HEK293 (cell line): Measurements from ENCODE around the gene ZC3H10.
A peak's percentile ranks its signal among the peaks of the same experiment; 100 is the strongest.

Source experiments
- GLI4 ChIP-seq: fragments of 450-650 bp; formaldehyde crosslinking; IDR thresholded peaks from 2 replicates; pipeline ENCODE4 v1.5.1; 2016; ENCODE audit warnings: missing biosample characterization, missing genetic modification characterization
- HOXA7 ChIP-seq: sonication (generic); formaldehyde crosslinking; IDR thresholded peaks from 2 replicates; pipeline ENCODE4 v1.8.1; 2022; ENCODE audit warnings: missing genetic modification reagents, borderline replicate concordance
- KLF10 ChIP-seq: fragments of 450-650 bp; IDR thresholded peaks from 2 replicates; pipeline ENCODE4 v1.5.1; 2018; ENCODE audit warnings: missing biosample characterization, mild to moderate bottlenecking, missing genetic modification characterization
- KLF8 ChIP-seq: fragments of 450-650 bp; formaldehyde crosslinking; IDR thresholded peaks from 2 replicates; pipeline ENCODE4 v1.5.1; 2016; ENCODE audit warnings: missing biosample characterization, missing genetic modification characterization
- MEIS1 ChIP-seq: sonication (generic); formaldehyde crosslinking; IDR thresholded peaks from 2 replicates; pipeline ENCODE4 v1.8.1; 2022; ENCODE audit warnings: missing genetic modification reagents, mild to moderate bottlenecking, borderline replicate concordance
- OSR2 ChIP-seq: fragments of 450-650 bp; formaldehyde crosslinking; IDR thresholded peaks from 2 replicates; pipeline ENCODE4 v1.5.1; 2016; ENCODE audit warnings: missing biosample characterization, missing genetic modification characterization
- PBX3 ChIP-seq: sonication (generic); formaldehyde crosslinking; IDR thresholded peaks from 2 replicates; pipeline ENCODE4 v1.8.1; 2022; ENCODE audit warnings: mild to moderate bottlenecking, moderate library complexity, missing genetic modification reagents
- SP7 ChIP-seq: fragments of 450-650 bp; formaldehyde crosslinking; IDR thresholded peaks from 2 replicates; pipeline ENCODE4 v1.5.1; 2016; ENCODE audit warnings: missing biosample characterization, missing genetic modification characterization
- ZBTB17 ChIP-seq: fragments of 450-650 bp; formaldehyde crosslinking; IDR thresholded peaks from 2 replicates; pipeline ENCODE4 v1.5.1; 2016; ENCODE audit warnings: missing biosample characterization, missing genetic modification characterization
- ZBTB8A ChIP-seq: fragments of 450-650 bp; formaldehyde crosslinking; IDR thresholded peaks from 2 replicates; pipeline ENCODE4 v1.5.1; 2016; ENCODE audit warnings: missing biosample characterization, missing genetic modification characterization
- ZNF133 ChIP-seq: fragments of 450-650 bp; formaldehyde crosslinking; IDR thresholded peaks from 2 replicates; pipeline ENCODE4 v1.5.1; 2016; ENCODE audit warnings: missing biosample characterization, missing genetic modification characterization
- ZNF140 ChIP-seq: fragments of 450-650 bp; formaldehyde crosslinking; IDR thresholded peaks from 2 replicates; pipeline ENCODE4 v1.5.1; 2016; ENCODE audit warnings: missing biosample characterization, missing genetic modification characterization
- ZNF211 ChIP-seq: fragments of 450-650 bp; formaldehyde crosslinking; IDR thresholded peaks from 2 replicates; pipeline ENCODE4 v1.5.1; 2016; ENCODE audit warnings: low read depth, missing biosample characterization, missing genetic modification characterization
- ZNF239 ChIP-seq: fragments of 450-650 bp; formaldehyde crosslinking; IDR thresholded peaks from 2 replicates; pipeline ENCODE4 v1.5.1; 2016; ENCODE audit warnings: missing biosample characterization, missing genetic modification characterization
- ZNF248 ChIP-seq: fragments of 450-650 bp; formaldehyde crosslinking; IDR thresholded peaks from 2 replicates; pipeline ENCODE4 v1.5.1; 2017; ENCODE audit warnings: missing biosample characterization, missing genetic modification characterization
- ZNF274 ChIP-seq, 2 experiments: fragments of 200-500 bp in 1 of 2; fragments of 450-650 bp in 1 of 2; sonication (Bioruptor generic) in 1 of 2; formaldehyde crosslinking in 1 of 2; IDR thresholded peaks; 2 replicates each; pipeline versions ENCODE4 v1.5.1 to v1.6.1; 2014 to 2016; ENCODE audit warnings: borderline replicate concordance in 1 of 2, inconsistent platforms in 1 of 2, low read length in 1 of 2, missing biosample characterization in 1 of 2, missing genetic modification characterization in 1 of 2
- ZNF362 ChIP-seq: fragments of 450-650 bp; formaldehyde crosslinking; IDR thresholded peaks from 2 replicates; pipeline ENCODE4 v1.5.1; 2016; ENCODE audit warnings: missing biosample characterization, missing genetic modification characterization
- ZNF426 ChIP-seq: fragments of 450-650 bp; formaldehyde crosslinking; IDR thresholded peaks from 2 replicates; pipeline ENCODE4 v1.5.1; 2017; ENCODE audit warnings: missing biosample characterization, missing genetic modification characterization, mild to moderate bottlenecking, inconsistent platforms, moderate library complexity
- ZNF501 ChIP-seq: fragments of 450-650 bp; formaldehyde crosslinking; IDR thresholded peaks from 2 replicates; pipeline ENCODE4 v1.5.1; 2016; ENCODE audit warnings: missing biosample characterization, missing genetic modification characterization
- ZNF670 ChIP-seq: fragments of 450-650 bp; formaldehyde crosslinking; IDR thresholded peaks from 2 replicates; pipeline ENCODE4 v1.5.1; 2016; ENCODE audit warnings: missing biosample characterization, missing genetic modification characterization, low read depth
- ZNF692 ChIP-seq: fragments of 450-650 bp; formaldehyde crosslinking; IDR thresholded peaks from 2 replicates; pipeline ENCODE4 v1.5.1; 2016; ENCODE audit warnings: missing biosample characterization, missing genetic modification characterization
- ZNF701 ChIP-seq: fragments of 450-650 bp; formaldehyde crosslinking; IDR thresholded peaks from 2 replicates; pipeline ENCODE4 v1.5.1; 2016; ENCODE audit warnings: missing biosample characterization, missing genetic modification characterization
- ZNF76 ChIP-seq: fragments of 450-650 bp; formaldehyde crosslinking; IDR thresholded peaks from 2 replicates; pipeline ENCODE4; 2016; ENCODE audit warnings: low read depth, missing biosample characterization, missing genetic modification characterization, borderline replicate concordance
- TF ChIP-seq, protein P1 (sequence below): fragments of 450-650 bp; formaldehyde crosslinking; IDR thresholded peaks from 2 replicates; pipeline ENCODE4 v1.5.1; 2016; ENCODE audit warnings: missing biosample characterization, missing genetic modification characterization
- TF ChIP-seq, protein P2 (sequence below): fragments of 450-650 bp; formaldehyde crosslinking; IDR thresholded peaks from 2 replicates; pipeline ENCODE4 v1.5.1; 2016; ENCODE audit warnings: missing biosample characterization, missing genetic modification characterization
- TF ChIP-seq, protein P3 (sequence below): fragments of 450-650 bp; formaldehyde crosslinking; conservative IDR thresholded peaks from 2 replicates; pipeline ENCODE4 v1.5.1; 2016; ENCODE audit warnings: low read depth, missing biosample characterization, missing genetic modification characterization

ZC3H10 gene

DNA sequence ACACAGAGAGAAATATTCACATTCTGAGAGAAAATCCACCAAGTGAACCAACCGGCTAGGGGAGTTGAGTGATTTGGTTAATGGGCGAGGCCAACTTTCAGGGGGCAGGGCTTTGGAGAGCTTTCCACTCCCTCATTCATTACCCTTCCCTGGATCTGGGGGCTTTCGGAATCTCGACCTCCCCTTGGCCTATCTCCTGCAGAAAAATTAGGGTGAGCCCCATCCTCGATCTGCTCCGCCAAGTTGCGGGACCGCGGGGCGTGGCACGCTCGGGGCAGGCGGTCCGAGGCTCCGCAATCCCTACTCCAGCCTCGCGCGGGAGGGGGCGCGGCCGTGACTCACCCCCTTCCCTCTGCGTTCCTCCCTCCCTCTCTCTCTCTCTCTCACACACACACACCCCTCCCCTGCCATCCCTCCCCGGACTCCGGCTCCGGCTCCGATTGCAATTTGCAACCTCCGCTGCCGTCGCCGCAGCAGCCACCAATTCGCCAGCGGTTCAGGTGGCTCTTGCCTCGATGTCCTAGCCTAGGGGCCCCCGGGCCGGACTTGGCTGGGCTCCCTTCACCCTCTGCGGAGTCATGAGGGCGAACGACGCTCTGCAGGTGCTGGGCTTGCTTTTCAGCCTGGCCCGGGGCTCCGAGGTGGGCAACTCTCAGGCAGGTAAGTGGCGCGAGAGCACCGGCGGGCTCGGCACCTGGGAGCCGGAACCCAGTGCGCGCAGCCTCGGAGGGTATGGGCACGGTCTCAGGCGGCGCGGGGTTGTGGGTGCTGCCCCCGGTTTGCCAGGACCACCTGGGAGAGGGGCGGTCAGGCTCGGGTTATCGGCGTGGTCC lies 38.1 kb upstream of the ZC3H10 start, which contains the start of gene ERBB3 (continued):
- TF ChIP-seq ZNF426 (tag by site-specific recombination) (no peak), ZNF140 (tag by site-specific recombination) (no peak), ZBTB8A (peak; percentile 79), PBX3 (CRISPR knock-in tag) (0 out of 2 replicates have a peak, but pooled peaks have one; percentile 30), ZNF692 (peak; percentile 87), ZNF239 (peak; percentile 63; the same call in 1 of the 2 replicates), ZNF362 (no peak), OSR2 (peak; percentile 69), SP7 (tag by site-specific recombination) (peak; percentile 97), ZNF133 (no peak), ZNF701 (tag by site-specific recombination) (0 out of 2 replicates have a peak, but pooled peaks have one; percentile 33), ZNF76 (peak; percentile 76; the same call in 1 of the 2 replicates), ZNF248 (tag by site-specific recombination) (no peak), GLI4 (tag by site-specific recombination) (peak; percentile 79; the same call in 1 of the 2 replicates), ZBTB17 (tag by site-specific recombination) (peak; percentile 100), ZNF670 (tag by site-specific recombination) (no peak), ZNF211 (no peak), ZNF274 (IDR thresholded peaks at IDR 0.05; ENCODE audit: low read length) (no peak), ZNF274 (tag by site-specific recombination; IDR thresholded peaks at IDR 0.05; ENCODE audit: borderline replicate concordance) (no peak), KLF10 (tag by site-specific recombination) (peak; percentile 98), ZNF501 (tag by site-specific recombination) (peak; percentile 90), KLF8 (tag by site-specific recombination) (peak; percentile 100), MEIS1 (CRISPR knock-in tag) (no peak), HOXA7 (CRISPR knock-in tag) (no peak)
- TF ChIP-seq, protein P1, sequence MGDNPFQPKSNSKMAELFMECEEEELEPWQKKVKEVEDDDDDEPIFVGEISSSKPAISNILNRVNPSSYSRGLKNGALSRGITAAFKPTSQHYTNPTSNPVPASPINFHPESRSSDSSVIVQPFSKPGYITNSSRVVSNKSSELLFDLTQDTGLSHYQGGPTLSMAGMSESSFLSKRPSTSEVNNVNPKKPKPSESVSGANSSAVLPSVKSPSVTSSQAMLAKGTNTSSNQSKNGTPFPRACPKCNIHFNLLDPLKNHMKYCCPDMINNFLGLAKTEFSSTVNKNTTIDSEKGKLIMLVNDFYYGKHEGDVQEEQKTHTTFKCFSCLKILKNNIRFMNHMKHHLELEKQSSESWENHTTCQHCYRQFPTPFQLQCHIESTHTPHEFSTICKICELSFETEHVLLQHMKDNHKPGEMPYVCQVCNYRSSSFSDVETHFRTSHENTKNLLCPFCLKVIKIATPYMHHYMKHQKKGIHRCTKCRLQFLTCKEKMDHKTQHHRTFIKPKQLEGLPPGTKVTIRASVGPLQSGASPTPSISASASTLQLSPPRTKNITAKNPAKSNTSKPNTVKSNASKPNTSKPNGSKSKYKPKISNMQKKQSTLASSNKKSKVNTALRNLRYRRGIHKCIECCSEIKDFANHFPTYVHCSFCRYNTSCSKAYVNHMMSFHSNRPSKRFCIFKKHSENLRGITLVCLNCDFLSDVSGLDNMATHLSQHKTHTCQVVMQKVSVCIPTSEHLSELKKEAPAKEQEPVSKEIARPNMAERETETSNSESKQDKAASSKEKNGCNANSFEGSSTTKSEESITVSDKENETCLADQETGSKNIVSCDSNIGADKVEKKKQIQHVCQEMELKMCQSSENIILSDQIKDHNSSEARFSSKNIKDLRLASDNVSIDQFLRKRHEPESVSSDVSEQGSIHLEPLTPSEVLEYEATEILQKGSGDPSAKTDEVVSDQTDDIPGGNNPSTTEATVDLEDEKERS (tag by site-specific recombination), result no peak
- TF ChIP-seq, protein P2, sequence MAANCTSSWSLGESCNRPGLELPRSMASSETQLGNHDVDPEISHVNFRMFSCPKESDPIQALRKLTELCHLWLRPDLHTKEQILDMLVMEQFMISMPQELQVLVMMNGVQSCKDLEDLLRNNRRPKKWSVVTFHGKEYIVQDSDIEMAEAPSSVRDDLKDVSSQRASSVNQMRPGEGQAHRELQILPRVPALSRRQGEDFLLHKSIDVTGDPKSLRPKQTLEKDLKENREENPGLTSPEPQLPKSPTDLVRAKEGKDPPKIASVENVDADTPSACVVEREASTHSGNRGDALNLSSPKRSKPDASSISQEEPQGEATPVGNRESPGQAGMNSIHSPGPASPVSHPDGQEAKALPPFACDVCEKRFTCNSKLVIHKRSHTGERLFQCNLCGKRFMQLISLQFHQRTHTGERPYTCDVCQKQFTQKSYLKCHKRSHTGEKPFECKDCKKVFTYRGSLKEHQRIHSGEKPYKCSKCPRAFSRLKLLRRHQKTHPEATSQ, result peak; percentile 67; the same call in 1 of the 2 replicates
- TF ChIP-seq, protein P3, sequence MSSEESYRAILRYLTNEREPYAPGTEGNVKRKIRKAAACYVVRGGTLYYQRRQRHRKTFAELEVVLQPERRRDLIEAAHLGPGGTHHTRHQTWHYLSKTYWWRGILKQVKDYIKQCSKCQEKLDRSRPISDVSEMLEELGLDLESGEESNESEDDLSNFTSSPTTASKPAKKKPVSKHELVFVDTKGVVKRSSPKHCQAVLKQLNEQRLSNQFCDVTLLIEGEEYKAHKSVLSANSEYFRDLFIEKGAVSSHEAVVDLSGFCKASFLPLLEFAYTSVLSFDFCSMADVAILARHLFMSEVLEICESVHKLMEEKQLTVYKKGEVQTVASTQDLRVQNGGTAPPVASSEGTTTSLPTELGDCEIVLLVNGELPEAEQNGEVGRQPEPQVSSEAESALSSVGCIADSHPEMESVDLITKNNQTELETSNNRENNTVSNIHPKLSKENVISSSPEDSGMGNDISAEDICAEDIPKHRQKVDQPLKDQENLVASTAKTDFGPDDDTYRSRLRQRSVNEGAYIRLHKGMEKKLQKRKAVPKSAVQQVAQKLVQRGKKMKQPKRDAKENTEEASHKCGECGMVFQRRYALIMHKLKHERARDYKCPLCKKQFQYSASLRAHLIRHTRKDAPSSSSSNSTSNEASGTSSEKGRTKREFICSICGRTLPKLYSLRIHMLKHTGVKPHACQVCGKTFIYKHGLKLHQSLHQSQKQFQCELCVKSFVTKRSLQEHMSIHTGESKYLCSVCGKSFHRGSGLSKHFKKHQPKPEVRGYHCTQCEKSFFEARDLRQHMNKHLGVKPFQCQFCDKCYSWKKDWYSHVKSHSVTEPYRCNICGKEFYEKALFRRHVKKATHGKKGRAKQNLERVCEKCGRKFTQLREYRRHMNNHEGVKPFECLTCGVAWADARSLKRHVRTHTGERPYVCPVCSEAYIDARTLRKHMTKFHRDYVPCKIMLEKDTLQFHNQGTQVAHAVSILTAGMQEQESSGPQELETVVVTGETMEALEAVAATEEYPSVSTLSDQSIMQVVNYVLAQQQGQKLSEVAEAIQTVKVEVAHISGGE (tag by site-specific recombination), result peak; percentile 52; the same call in 1 of the 2 replicates
